Left cardiac atrium (tissue), 4 donors: ENCODE results near the gene ERC2. TPM values are rescaled to one million over a fixed set of nuclear protein-coding genes. Genes with fewer than 3 reads are reported as not detected.
"Not testable (repeated sequence)": the region's sequence is repeated elsewhere in the genome, so short reads cannot be mapped to it uniquely, and the experiment has no call there.

Experiments
- ATAC-seq, 2 donors: fragments of 200-7000 bp; cut with Tn5 transposase; one replicate each; pipeline ENCODE4 v1.9.1; 2020; ENCODE audit warnings: mild to moderate bottlenecking in 2 of 2, moderate library complexity in 2 of 2
- DNase-seq: peaks from one replicate; pipeline ENCODE4 v3.0.0-alpha.2; 2020
- intact Hi-C, 2 donors: fragments of 100-400 bp; cut with DNase I; formaldehyde crosslinking; loops; one replicate each; pipeline versions ENCODE4 v1.14.1 to v1.15.1; 2022 to 2023
- total RNA-seq, 2 donors: library from RNA; stranded (reverse); fragmentation: NEBNext Ultra II Directional; extraction: Animal tissue kit (Norgen Biotek cat#: 25700); gene quantifications; one replicate each; pipeline ENCODE4 v1.2.1, GENCODE V29; 2021
- donor health status: DM: no; HTN: yes; CAD: no.
- donor health status: DM: no; HTN: yes; CAD: no; lungs with severe emphysema.
- donor health status: DM: yes; HTN: yes; CAD: no.
- donor health status: Dilated cardiomyopathy.

ERC2 gene
- total RNA-seq, 2 donors from 2014 or later, result 2.6 to 3.6 TPM

DNA sequence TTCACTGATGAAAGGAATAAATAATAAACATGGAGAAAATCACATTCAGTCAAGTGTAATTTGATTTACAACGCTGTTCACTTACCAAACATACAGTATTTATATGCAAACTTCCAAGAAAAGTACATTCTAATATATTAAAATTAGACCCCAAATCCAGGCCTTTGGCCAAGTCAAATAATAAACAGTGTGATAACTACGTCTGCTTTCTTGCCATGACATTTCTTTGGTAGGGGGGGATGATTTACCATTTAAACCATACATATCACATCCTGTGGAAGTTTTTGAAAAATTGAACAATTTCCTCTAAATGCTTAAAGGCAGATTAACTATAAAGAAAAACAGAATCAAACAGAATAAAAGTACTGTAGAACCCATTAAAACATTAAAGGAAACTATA is 613.0 kb downstream of the ERC2 start:
- ATAC-seq, result no peak
- intact Hi-C loops, result no loop called here
- no peak for DNase-seq

DNA sequence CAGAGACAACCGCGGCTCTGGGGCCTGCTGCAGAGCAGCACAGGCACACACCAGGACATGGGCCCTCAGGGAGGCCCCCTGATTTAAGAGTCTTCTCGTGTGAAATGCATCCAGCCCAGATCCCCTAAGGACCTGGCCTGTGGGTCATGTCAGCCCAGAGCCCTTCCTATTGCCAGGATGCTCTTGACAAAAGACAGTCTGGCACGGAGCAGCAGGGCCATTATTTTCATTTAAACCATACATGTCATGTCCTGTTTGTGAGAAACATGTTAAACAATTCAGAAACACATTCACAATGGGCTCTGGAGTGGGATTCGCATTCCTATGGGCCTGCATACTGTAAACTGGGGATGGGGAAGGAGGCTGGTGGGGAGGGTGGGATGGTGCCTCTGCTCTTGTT is 613.8 kb downstream of the ERC2 start:
- ATAC-seq (no peak), DNase-seq (no peak)
- intact Hi-C loops, result no loop called here

DNA sequence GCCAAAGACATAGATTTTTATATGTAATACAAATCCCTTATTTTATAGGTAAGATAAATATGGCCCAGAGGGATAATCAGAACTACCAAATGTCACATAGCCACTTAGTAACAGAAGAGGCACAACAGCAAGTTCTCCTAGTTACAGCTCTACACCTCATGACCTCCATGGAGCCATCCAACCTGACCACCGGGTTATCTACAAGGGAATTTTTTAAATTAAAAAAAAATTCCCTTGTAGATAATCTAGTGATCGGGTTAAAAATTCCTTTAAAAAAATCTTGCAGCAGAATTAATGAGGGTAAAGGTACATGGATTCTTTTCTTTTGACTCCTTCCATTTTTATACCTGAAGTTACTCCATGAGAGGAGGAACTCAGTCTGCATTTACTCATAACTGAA is 615.9 kb downstream of the ERC2 start:
- ATAC-seq, result no peak
- no peak for DNase-seq
- intact Hi-C loops, result no loop called here

- ATAC-seq, result peak in 1 of 2 donors; percentile 53
- no peak for DNase-seq
- intact Hi-C loops, result no loop called here
These were observed 626.1 kb downstream of the ERC2 start for GRCh38 chr3:55842204-55842603.

- intact Hi-C loops, ATAC-seq, DNase-seq: not testable (repeated sequence)
These were observed 636.4 kb downstream of the ERC2 start for GRCh38 chr3:55831876-55832275.

DNA sequence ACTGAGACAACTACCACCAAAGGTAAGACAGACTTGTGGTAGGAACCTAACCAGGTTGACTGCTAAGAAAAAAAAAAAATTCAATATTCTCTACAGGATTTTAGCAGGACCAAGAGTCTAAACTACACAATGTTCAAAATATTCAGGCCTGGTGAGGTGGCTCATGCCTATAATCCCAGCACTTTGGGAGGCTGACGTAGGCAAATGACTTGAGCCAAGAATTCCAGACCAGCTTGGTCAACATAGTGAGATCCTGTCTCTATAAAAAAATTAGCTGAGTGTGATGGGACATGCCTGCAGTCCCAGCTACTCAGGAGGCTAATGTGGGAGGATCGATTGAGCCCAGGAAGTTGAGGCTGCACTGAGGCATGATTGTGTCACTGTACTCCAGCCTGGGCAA is 639.6 kb downstream of the ERC2 start:
- DNase-seq, result no peak

GRCh38 chr3:55827786-55828185 is 640.5 kb downstream of the ERC2 start:
- no peak for ATAC-seq
- no peak for DNase-seq
- intact Hi-C loops, result no loop called here

More for the DNA sequence above, 639.6 kb downstream of the ERC2 start:
- ATAC-seq, result peak in 1 of 2 donors; percentile 53
- intact Hi-C loops, result no loop called here

- ATAC-seq, result peak; percentile 65 to 66
- intact Hi-C loops, result no loop called here
- peak; percentile 12 for DNase-seq
These were observed 641.4 kb downstream of the ERC2 start for GRCh38 chr3:55826731-55827496.

DNA sequence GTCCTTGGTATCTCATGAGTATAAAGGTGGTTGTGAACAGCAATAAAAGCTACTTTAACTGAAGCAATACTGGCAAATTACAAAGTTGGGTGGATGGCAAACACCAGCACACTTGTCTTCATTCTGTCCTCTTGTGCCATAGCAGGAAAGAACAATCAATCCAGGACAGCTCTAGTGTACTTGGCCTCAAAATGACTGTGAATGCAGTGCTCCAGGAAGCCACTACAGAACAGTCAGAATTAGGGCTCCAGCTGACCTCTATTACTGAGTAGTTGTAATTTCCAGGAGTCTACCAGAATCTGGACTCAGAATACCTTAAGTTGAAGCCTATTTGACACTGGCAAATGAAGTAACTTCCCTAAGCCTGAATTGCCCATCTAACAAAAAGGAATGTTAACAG is 642.2 kb downstream of the ERC2 start:
- intact Hi-C loops, result no loop called here
- DNase-seq, result no peak
- no peak for ATAC-seq

- ATAC-seq (no peak), DNase-seq (no peak)
- intact Hi-C loops, result no loop called here
These were observed 643.9 kb downstream of the ERC2 start for GRCh38 chr3:55824406-55824805.

DNA sequence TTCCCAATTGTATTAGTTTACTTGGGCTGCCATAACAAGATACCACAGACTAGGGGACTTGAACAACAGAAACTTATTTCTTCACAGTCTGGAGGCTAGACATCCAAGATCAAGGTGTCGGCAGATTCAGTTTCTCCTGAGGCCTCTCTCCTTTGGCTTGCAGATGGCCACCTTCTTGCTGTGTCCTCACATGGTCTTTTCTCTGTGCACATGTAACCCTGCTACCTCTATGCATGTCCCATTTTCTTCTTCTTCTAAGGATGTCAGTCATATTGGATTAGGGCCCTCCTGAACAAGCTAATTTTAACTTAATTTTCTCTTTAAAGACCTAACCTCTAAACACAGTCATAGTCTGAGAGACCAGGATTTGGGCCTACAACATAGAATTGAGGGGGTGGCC is 644.4 kb downstream of the ERC2 start:
- no peak for ATAC-seq
- DNase-seq, result no peak
- intact Hi-C loops, result no loop called here

- no peak for DNase-seq
- no peak for ATAC-seq
- intact Hi-C loops, result no loop called here
These were observed 645.3 kb downstream of the ERC2 start for GRCh38 chr3:55823001-55823400.

GRCh38 chr3:55819005-55819404 is 649.3 kb downstream of the ERC2 start:
- DNase-seq, result no peak
- intact Hi-C loops, result no loop called here
- no peak for ATAC-seq

DNA sequence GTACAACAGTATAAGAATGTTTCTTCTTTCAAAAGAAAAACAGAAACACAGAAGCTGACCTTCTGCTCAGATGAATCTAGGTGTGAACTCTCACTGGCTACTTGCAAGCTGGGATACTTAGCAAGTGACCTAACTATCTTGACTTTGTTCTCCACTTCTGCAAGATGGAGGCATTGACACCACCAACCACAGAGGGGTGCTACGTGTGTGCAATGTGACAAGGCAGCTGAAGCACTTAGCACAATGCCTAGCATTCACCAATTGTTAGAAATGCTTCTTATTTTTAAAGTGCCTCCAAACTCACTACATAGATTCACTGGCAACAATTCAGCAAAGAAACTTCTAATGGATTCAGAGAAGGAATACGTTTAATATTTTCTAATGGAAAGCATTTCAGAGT is 649.8 kb downstream of the ERC2 start:
- intact Hi-C loops, result no loop called here
- DNase-seq, result no peak
- no peak for ATAC-seq

DNA sequence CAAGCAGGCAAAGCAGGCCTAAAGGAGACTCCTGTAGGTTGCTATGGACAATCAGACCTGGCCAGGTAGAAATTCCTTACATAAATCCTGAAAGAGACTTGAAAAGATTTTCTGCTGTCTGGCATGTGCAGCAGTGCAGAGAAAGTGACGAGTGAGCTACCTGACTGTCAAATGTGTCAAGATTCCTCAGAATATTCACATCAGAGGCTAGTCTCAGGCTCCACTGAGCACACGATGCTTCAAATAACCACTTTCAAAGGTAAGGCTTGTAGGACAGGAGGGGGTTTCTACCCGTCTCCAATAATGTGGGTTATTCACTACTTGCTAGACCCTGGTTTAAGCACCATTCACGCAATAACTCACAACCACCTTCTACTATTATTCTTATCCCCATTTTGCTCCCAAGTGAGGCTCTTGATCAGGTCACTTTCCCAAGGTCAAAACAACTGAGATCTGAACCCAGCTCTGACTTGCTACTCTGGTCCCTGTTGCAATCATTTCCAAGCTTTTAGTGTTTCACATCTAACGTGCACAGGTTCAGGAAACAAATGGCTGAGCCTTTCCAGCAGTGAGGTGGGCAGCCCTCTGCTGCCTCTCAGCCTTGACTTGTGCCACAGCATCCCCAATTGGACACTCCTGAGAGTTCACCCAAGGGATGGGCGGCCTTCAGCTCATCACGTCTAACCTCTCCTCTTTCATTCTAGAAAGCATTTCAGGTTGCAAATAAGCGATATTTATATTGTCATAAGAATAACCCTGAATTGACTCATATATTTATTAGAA is 651.3 kb downstream of the ERC2 start:
- intact Hi-C loops, result no loop called here
- no peak for DNase-seq

DNA sequence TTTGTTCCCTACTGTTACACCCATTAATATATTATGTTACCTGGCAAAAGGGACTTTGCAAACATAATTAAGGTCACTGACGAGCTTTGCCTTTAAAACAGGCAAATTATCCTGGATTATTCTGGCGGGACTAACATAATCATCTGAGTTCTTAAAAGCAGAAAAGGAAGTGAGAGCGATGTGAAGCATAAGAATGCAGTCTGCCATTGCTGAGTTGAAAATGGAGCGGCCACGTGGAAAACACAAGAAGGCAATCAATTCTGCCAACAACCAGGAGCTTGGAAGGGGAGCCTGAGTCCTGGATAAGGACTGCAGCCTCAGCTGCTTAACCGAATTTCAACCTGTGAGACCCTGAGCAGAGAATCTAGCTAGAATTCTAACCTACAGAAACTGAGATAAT is 653.0 kb downstream of the ERC2 start:
- intact Hi-C loops, result no loop called here

More for the DNA sequence above, 651.3 kb downstream of the ERC2 start:
- no peak for ATAC-seq

DNA sequence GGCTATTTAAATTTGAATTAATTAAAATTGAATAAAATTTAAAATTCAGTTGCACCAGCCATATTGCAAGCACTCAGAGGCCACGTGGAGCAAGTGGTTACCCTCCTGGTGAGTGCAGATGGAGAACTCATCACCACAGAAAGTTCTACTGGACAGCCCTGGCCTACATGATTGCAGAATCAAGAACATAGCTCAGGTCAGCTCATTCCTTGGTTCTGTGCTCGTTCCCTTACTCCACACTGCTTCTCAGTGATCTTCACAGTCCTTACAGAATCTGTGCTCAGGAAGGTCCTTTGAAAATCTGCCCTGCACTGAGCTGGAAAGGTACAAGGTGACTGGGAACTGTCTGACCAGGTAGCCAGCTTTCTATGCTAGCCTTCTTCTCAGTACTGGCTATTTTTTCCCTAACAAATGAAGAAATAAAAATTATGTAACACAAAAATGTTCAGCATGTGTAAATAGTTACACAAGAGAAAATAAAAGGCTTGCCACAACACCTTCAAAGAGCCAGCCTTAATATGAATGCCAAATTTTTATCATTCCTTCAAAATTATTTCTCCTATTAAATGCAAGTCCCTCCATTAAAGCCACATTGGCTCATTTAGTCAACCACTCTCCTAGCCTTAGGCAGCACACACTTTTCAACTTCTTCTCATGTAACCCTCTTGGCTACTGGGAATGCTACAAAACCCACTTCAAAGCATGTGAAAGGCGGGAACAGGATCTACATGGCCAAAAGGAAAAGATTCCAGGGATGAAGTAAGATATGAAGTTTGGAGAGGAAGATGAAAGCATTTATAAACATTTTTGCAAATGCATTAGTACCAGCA is 654.8 kb downstream of the ERC2 start:
- ATAC-seq (peak in 1 of 2 donors; percentile 27), DNase-seq (no peak)
- intact Hi-C loops, result no loop called here

More for the DNA sequence above, 653.0 kb downstream of the ERC2 start:
- ATAC-seq, result no peak
- DNase-seq, result no peak

DNA sequence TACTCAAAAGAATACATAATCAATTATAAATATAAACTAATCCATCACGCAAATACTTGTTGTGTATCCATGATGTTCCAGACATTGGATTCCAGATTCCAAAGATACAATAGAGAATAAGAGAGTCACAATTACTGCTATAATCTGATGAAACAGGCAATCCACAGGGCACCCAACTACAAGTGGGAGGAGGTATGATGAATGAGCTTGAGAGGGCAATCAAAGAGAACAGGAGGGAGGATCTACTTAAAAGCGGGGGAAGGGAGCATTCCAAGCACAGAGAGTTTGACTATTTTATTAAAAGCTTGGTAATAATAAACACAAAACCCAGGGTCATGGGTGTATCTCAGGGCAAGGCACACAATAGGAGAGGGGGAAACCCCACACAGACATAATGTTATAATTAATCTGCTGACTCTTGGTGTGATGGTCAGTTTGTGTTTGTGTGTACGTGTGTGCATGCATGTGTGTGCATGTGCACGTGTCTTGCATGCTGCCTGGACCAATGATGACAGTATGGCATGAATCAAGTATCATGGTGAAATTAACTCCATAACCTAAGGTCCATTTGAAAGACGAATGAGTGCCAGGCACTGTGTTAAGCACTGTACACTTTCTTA is 655.8 kb downstream of the ERC2 start:
- no peak for ATAC-seq
- intact Hi-C loops, result no loop called here
- no peak for DNase-seq

- no peak for ATAC-seq
- intact Hi-C loops, result no loop called here
- no peak for DNase-seq
These were observed 661.1 kb downstream of the ERC2 start for GRCh38 chr3:55807210-55807609.
